Hepatocyte (in vitro differentiated cells): ENCODE results near the gene MTERF4. TPM values are rescaled to one million over a fixed set of nuclear protein-coding genes. Genes with fewer than 3 reads are reported as not detected.

Experiments used
- DNase-seq: peaks from one replicate; pipeline ENCODE4 v3.0.0-alpha.2; 2016; ENCODE audit warnings: low spot score
- H2AFZ ChIP-seq: fragments of 200-600 bp; sonication (generic); 2 replicates; pipeline ENCODE4 v1.6.0; 2016; ENCODE audit warnings: antibody characterized with exemption, mild to moderate bottlenecking
- H3K27ac ChIP-seq: fragments of 200-600 bp; sonication (generic); 2 replicates; pipeline ENCODE4 v1.5.1; 2016; ENCODE audit warnings: mild to moderate bottlenecking
- H3K27me3 ChIP-seq: fragments of 200-600 bp; sonication (generic); 2 replicates; pipeline ENCODE4 v1.6.1; 2016
- H3K36me3 ChIP-seq: fragments of 200-600 bp; sonication (generic); replicated peaks from 2 replicates; pipeline ENCODE4 v1.5.1; 2016; ENCODE audit warnings: low read depth; ENCODE audit not compliant: insufficient read depth
- H3K4me1 ChIP-seq: fragments of 200-600 bp; sonication (generic); 2 replicates; pipeline ENCODE4 v1.5.1; 2016; ENCODE audit warnings: mild to moderate bottlenecking, moderate library complexity; ENCODE audit not compliant: insufficient read depth
- H3K4me2 ChIP-seq: fragments of 200-600 bp; sonication (generic); 2 replicates; pipeline ENCODE4 v1.6.0; 2016
- H3K4me3 ChIP-seq: fragments of 200-600 bp; sonication (generic); 2 replicates; pipeline ENCODE4 v1.5.1; 2016; ENCODE audit warnings: mild to moderate bottlenecking
- H3K79me2 ChIP-seq: fragments of 200-600 bp; sonication (generic); 2 replicates; pipeline ENCODE4 v1.6.0; 2017; ENCODE audit warnings: mild to moderate bottlenecking
- H3K9me2 ChIP-seq: fragments of 200-600 bp; sonication (generic); replicated peaks from 2 replicates; pipeline ENCODE4 v1.6.0; 2017; ENCODE audit warnings: mild to moderate bottlenecking; ENCODE audit not compliant: insufficient read depth
- H3K9me3 ChIP-seq: fragments of 200-600 bp; sonication (generic); 2 replicates; pipeline ENCODE4 v1.5.1; 2016; ENCODE audit warnings: low read depth, mild to moderate bottlenecking
- H4K20me1 ChIP-seq: fragments of 200-600 bp; sonication (generic); 2 replicates; pipeline ENCODE4 v1.6.0; 2016; ENCODE audit warnings: mild to moderate bottlenecking; ENCODE audit not compliant: insufficient read depth, poor library complexity, severe bottlenecking
- CTCF ChIP-seq: fragments of 200-600 bp; sonication (generic); IDR thresholded peaks from 2 replicates; pipeline ENCODE4 v1.5.1; 2016; ENCODE audit warnings: antibody characterized with exemption, mild to moderate bottlenecking; ENCODE audit not compliant: poor library complexity
- EZH2 ChIP-seq: fragments of 200-600 bp; sonication (generic); IDR thresholded peaks from 2 replicates; pipeline ENCODE4 v1.6.1; 2016; ENCODE audit warnings: antibody characterized with exemption, mild to moderate bottlenecking, borderline replicate concordance
- EZH2phosphoT487 ChIP-seq: fragments of 200-600 bp; sonication (generic); IDR thresholded peaks from one replicate; pipeline ENCODE4 v1.6.1; 2018; ENCODE audit warnings: antibody characterized with exemption, mild to moderate bottlenecking, low read depth, moderate library complexity; ENCODE audit not compliant: unreplicated experiment, severe bottlenecking
- WGBS: methylation state at CpG from one replicate; pipeline ENCODE4 v1.1.6; 2016; ENCODE audit warnings: low lambda C conversion rate; ENCODE audit errors: missing lambda C conversion rate; 5-methylcytosine and 5-hydroxymethylcytosine counted together
- polyA plus RNA-seq: library from polyadenylated mRNA; unstranded; fragments of >200 nt; fragmentation: Nextera tagmentation; extraction: Ambion mirVana; gene quantifications from 2 replicates; pipeline ENCODE4 v1.2.1, GENCODE V29; 2016
- total RNA-seq: library from RNA; depleted of rRNA; stranded (reverse); fragments of >200 nt; gene quantifications from 2 replicates; pipeline ENCODE4 v1.2.3, GENCODE V29; 2014

Gene MTERF4
- total and polyA plus RNA-seq, 2 experiments from 2014 or later = 20.3 to 39.4 TPM

- Histone ChIP-seq H4K20me1 (no peaks in the 10 kb centered on the region), H3K4me1 (no peaks in the 10 kb centered on the region), H3K4me3 (no peak overlapping the region), H3K27ac (no peak overlapping the region), H3K9me2 (no peaks in the 10 kb centered on the region), H3K9me3 (no peaks in the 10 kb centered on the region), H3K36me3 (no peaks in the 10 kb centered on the region), H3K4me2 (no peak overlapping the region), H3K27me3 (no peaks in the 10 kb centered on the region), H3K79me2 (no peaks in the 10 kb centered on the region), H2AFZ (no peak overlapping the region)
- no peak for DNase-seq
- WGBS = 94% methylated on average over 14 of the region's 14 CpGs
- TF ChIP-seq EZH2phosphoT487 (no peak), EZH2 (no peak), CTCF (no peak)
Observed at GRCh38 chr2:241132538-241133435, 30.7 kb upstream of the MTERF4 start.

GRCh38 chr2:241131531-241131930 lies 29.4 kb upstream of the MTERF4 start:
- Histone ChIP-seq H3K9me2 (no peaks in the 10 kb centered on the region), H3K4me1 (no peaks in the 10 kb centered on the region), H3K79me2 (no peaks in the 10 kb centered on the region), H3K4me3 (no peak overlapping the region), H2AFZ (no peak overlapping the region), H4K20me1 (no peaks in the 10 kb centered on the region), H3K4me2 (no peak overlapping the region), H3K27ac (no peak overlapping the region), H3K36me3 (no peaks in the 10 kb centered on the region), H3K9me3 (no peaks in the 10 kb centered on the region), H3K27me3 (no peaks in the 10 kb centered on the region)
- DNase-seq = no peak
- TF ChIP-seq EZH2phosphoT487 (no peak), EZH2 (no peak), CTCF (no peak)
- 98% methylated on average over 7 of the region's 7 CpGs for WGBS

GRCh38 chr2:241130316-241130715 lies 28.2 kb upstream of the MTERF4 start:
- H3K4me1 ChIP-seq = no peaks in the 10 kb centered on the region
- H3K9me2 ChIP-seq = no peaks in the 10 kb centered on the region
- H3K4me2 ChIP-seq = no peak overlapping the region

More at GRCh38 chr2:241130316-241130715, 28.2 kb upstream of the MTERF4 start:
- Histone ChIP-seq H3K79me2 (no peaks in the 10 kb centered on the region), H4K20me1 (no peaks in the 10 kb centered on the region), H3K36me3 (no peaks in the 10 kb centered on the region), H3K4me3 (no peak overlapping the region), H3K9me3 (no peaks in the 10 kb centered on the region), H3K27me3 (no peaks in the 10 kb centered on the region), H2AFZ (no peak overlapping the region), H3K27ac (no peak overlapping the region)
- WGBS = 95% methylated on average over 16 of the region's 16 CpGs
- DNase-seq = no peak
- no peak for TF ChIP-seq EZH2
- no peak for TF ChIP-seq CTCF
- no peak for TF ChIP-seq EZH2phosphoT487
